ENCODE data around the gene C15orf39.
A peak's percentile ranks its signal among the peaks of the same experiment; 100 is the strongest.

C15orf39 gene

GRCh38 chr15:75197062-75197630 lies 4.5 kb upstream of the C15orf39 start:
- DNase-seq (ENCODE audit: low read depth, low spot score): no peak

GRCh38 chr15:75198560-75199356 lies 2.9 kb upstream of the C15orf39 start:
- peak; percentile 58 for DNase-seq (ENCODE audit: low read depth, low spot score)

- no peak for DNase-seq (ENCODE audit: low read depth, low spot score)
Measured at GRCh38 chr15:75199357-75199940, 2.2 kb upstream of the C15orf39 start.

- no peak for DNase-seq (ENCODE audit: low read depth, low spot score)
Measured at GRCh38 chr15:75200391-75200764, 1.3 kb upstream of the C15orf39 start.

GRCh38 chr15:75200765-75201615 lies 692 bp upstream of the C15orf39 start:
- DNase-seq (ENCODE audit: low read depth, low spot score): peak; percentile 85

GRCh38 chr15:75202251-75203016 lies 752 bp downstream of the C15orf39 start:
- peak; percentile 57 for DNase-seq (ENCODE audit: low read depth, low spot score)

- DNase-seq (ENCODE audit: low read depth, low spot score): no peak
Measured at GRCh38 chr15:75203017-75203907, 1.6 kb downstream of the C15orf39 start.

- no peak for DNase-seq (ENCODE audit: low read depth, low spot score)
Measured at GRCh38 chr15:75203908-75204263, 2.2 kb downstream of the C15orf39 start.

GRCh38 chr15:75204340-75205063 lies 2.8 kb downstream of the C15orf39 start:
- peak; percentile 97 for DNase-seq (ENCODE audit: low read depth, low spot score)

- no peak for DNase-seq (ENCODE audit: low read depth, low spot score)
Measured at GRCh38 chr15:75205064-75205395, 3.3 kb downstream of the C15orf39 start.

- DNase-seq (ENCODE audit: low read depth, low spot score): no peak
Measured at GRCh38 chr15:75206006-75206405, 4.3 kb downstream of the C15orf39 start.

GRCh38 chr15:75206803-75207617 lies 5.3 kb downstream of the C15orf39 start:
- DNase-seq (ENCODE audit: low read depth, low spot score): no peak

GRCh38 chr15:75207618-75208500 lies 6.2 kb downstream of the C15orf39 start:
- no peak for DNase-seq (ENCODE audit: low read depth, low spot score)

- DNase-seq (ENCODE audit: low read depth, low spot score): no peak
Measured at GRCh38 chr15:75208501-75209288, 7.0 kb downstream of the C15orf39 start.

- DNase-seq (ENCODE audit: low read depth, low spot score): no peak
Measured at GRCh38 chr15:75209289-75209676, 7.6 kb downstream of the C15orf39 start.

- DNase-seq (ENCODE audit: low read depth, low spot score): no peak
Measured at GRCh38 chr15:75210811-75211230, 9.1 kb downstream of the C15orf39 start.
